ENCODE results near the gene DCDC1. TPM values are rescaled to one million over a fixed set of nuclear protein-coding genes. Genes with fewer than 3 reads are reported as not detected.
"Not testable (repeated sequence)": the region's sequence is repeated elsewhere in the genome, so short reads cannot be mapped to it uniquely, and the experiment has no call there.

Gene DCDC1
- polyA plus RNA-seq, 5 donors: 1.7 to 3.2 (median 2.6) TPM

DNA sequence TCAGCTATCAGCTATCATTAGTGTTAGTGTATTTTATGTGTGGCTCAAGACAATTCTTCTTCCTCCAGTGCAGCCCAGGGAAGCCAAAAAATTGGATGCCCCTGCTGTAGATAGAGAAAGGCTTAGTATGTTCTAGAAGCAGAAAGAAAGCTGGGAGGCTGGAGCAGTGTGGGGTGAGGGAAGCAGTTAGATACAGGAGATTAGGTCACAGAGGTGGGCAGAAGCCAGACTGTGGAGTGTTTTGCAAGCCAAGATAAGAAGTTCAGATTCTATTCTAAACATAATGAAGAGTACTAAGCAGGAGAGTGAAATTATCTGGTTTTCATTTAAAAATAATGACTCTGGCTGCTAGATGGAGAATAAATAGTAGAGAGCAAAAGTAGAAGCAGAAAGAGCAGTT lies 381.7 kb downstream of the DCDC1 start:
- DNase-seq: no peak

DNA sequence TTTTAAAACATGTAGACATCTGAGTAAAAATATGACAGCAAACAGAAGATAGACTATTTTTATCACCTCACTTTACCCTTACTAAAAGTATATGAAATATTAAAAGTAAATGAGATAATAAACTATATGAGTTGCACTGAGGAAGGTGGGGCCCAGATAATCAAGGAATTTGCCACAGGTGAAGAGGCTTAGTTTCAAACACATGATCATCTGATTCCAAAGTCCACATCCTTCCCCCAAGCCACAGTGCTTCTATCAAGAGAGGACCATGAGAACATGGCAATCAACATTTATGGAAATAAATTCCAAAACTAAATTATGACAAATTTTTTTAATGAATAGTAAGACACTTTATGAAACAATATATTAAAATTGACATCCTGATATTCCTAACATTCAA lies 384.0 kb downstream of the DCDC1 start:
- DNase-seq: no peak

DNA sequence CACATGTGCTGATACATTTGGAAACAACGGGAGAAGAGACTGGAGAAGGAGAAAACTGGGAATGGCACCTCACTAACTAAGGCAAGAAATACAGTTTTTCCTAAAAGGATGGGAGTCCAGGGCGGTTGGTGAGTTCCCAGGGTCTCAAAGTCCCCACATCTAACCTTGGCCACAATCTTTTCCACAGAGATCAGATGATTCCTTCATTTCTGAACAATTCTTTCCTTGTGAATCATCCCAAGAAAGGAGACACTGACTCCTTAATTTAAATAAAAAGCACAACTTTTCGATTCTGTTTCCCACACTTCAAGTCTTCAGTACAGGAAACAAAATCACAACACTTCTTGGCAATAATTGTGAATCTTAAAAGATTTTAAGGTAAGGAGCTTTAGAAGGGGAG lies 384.7 kb downstream of the DCDC1 start:
- DNase-seq: no peak

DNA sequence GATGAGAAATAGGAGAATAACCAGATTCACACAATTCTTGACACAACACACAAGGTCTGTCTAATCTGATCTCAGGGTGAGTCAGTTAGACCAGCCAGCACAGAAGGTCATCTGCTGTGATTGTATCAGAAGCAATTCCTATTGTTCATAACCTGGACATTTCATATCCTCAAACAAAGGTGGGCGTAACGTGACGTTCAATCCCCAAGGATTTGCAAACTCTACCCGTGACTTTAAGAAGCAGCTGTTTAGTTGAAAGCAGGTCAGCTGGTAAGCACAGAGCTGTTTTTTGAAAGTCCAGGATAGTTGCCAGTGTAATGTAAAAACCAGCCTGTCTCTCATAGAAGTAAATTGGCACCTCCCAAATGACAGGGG lies 385.1 kb downstream of the DCDC1 start:
- no peak for DNase-seq

DNA sequence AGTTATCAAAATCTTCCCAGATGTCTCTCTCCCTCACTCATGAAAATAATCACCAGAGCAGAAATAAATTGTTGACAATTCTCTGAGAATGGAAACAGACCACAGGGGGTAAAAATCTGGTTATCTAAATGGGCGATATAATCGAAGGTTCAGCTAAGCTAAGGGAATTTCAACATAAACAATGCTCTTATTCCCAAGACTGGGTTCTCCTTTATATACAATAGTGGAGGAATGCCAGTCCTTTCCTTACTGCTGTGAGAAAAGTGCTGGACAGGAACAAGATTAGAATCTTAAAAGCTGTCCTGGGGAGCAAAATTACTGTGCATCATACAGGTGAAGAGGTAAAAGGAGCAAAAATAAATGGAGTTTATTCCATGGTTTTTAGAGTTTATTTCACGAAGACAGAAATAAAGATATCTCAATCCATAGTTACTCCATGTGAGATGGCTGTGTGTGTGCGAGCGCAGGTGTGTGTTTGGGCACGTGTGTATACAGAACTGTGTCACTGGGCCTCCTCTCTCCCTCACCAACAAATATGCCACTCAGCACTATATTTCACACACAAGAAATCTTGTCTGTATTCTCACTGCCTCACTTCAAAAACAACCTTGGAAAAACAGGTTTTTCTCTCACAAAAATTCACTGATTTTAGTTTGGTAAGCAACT lies 385.6 kb downstream of the DCDC1 start:
- no peak for DNase-seq

DNA sequence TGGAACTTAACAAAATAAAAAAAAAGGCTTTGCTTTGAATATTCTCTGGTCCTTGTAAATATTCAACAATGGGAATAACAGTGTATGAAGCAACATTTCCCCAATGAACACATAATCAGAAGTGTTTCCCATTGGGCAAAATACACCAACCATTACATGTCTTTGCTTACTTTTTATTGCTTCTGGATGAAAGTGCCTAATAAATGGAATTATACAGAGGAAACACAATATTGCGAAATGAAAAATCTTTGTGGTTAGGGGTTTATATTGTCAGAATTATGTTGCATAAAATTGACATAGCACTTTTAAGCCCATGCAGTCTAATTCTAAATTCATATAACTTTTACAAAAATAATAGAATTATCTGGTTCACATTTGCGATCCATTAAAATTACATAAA lies 386.4 kb downstream of the DCDC1 start:
- no peak for DNase-seq

DNA sequence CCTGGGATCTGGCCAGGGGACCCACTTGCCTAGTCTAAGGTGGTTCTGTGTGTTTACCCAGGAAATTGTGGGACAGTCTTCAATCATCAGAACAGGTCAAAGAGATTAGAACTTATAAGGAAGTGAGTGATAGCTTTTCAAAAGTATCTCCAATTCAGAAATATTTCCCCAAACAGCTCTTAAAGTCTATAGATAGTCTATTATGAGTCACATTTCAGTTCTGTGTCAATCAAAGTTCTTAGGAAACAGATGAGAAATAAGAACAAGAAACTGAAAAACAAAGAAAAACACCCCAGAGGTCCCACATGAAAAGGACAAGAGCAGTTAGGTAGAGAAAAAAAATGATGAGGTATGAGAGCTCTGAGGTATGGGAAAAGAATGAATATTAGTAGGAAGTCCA lies 402.0 kb downstream of the DCDC1 start:
- DNase-seq: no peak

DNA sequence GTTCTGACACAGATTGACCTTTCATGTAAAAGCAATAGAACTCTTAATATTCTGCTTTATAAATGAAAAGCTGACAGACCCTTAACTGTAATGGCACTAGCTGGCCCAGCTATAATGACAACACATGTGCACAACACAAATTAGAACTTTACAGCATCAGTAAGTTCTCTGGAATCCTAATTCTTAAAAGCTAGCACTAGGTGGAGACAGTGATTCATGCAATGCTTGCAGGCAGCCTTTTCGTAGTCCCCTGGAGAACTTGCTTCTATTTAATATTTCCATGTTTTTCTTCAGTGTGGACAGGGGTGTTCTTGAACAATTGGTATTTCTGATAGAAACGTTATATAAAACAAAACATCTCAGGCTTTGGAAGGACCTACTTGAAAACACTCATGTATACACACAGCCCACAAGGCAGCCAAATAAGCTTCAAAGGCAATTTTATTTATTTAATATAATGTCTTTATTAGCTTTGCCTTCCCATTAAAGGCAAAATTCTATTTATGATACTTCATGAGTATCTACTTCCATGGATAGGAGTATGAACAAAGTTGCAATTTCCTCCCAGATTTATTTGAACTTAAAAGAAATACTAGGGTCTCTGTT lies 409.0 kb downstream of the DCDC1 start:
- peak; percentile 30 to 43 for DNase-seq

DNA sequence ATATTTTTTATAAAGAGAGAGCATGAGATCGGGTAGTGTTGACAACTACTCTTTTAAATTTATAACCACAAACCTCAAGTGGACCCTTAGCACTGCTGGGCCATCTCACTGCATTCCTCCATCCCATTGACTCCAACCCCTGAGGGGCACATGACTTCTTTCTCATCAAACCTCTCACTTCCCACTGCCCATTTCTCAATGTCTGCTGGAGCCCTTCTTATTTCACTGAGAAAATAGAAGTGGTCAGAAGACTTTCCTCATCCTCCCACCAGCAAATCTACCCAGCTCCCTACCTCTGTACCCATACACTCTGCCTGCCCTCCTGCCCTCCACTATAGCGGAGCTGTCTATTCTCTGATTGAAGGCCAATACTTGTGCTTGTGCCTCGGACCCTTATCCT lies 412.8 kb downstream of the DCDC1 start:
- no peak for DNase-seq

DNA sequence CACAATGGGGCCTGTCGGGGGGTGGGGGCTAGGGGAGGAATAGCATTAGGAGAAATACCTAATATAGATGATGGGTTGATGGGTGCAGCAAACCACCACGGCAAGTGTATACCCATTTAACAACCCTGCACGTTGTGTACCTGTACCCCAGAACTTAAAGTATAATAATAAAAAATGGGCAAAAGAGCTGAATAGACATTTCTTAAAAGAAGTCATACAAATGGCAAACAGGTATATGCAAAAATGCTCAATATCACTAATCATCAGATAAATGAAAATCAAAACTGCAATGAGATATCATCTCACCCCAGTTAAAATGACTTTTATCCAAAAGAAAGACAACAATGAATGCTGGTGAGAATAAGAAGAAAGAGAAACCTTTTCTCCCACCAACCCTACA lies 419.7 kb downstream of the DCDC1 start:
- no peak for DNase-seq

DNA sequence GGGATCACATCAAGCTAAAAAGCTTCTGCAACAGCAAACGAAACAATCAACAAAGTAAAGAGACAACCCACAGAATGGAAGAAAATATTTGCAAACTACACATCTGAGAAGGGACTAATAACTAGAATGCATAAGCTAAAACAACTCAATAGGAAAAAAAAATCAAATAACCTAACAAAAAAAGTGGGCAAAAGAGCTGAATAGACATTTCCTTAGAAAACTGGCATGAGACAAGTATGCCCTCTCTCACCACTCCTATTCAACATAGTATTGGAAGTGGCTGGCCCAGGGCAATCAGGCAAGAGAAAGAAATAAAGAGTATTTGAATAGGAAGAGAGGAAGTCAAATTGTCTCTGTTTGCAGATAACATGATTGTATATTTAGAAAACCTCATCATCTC lies 421.8 kb downstream of the DCDC1 start:
- DNase-seq: not testable (repeated sequence)

DNA sequence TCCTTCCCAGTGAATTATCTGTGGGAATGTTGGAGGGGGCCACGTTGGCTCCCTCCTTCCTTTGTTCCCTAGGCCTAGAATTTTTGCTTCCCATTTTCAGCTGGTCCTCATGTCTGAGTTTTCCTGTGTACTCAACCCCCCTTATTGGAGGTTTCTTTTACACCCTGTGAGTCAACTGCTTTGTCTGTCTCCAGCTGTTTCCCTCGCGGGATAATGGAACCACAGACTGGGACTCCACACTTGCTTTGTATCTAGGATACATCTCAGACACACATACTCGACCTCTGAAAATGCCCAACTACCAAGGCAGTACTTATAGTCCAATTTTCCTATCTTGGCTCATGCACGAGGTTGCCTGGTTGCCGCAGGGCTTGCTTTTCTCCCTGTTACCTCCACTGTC lies 430.7 kb downstream of the DCDC1 start:
- DNase-seq: no peak

DNA sequence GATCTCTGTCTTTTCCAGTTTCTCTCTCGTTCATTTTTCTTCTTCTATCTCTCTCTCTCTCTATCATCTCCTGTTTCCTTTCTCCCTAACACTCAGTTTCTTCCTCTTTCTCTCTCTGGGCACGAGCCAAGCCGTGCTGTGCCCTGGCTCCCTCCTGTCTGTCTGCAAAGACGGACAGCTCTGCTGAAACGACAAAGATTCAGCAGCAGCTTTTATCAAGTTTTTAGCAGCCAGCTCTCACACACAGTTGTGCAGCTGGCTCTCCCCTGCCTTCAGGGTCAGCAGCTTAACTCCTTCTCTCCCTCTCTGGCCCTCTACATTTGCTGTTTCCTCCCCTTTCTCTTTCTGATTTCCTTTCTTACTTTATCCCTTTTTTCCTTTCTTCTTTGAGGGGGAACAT lies 431.4 kb downstream of the DCDC1 start:
- DNase-seq: no peak

DNA sequence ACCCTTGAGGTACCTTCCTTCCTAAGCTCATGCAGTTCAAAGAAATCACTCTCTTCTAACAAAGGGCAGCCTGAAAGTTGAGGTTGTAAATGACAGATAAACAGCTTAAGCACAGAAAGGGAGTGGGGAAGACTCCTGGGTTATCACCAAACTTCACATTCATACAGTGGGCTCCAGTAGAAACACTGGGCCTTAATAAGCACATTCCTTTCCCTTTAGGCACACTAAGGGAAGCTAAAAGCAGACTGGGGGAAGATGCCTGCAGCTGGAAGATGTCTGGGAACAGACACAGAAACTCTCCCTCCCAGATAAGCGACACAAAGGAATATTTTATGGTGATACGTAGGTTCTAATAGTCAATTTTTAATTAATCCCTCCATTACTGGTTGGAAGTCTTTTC lies 433.0 kb downstream of the DCDC1 start:
- DNase-seq: no peak

DNA sequence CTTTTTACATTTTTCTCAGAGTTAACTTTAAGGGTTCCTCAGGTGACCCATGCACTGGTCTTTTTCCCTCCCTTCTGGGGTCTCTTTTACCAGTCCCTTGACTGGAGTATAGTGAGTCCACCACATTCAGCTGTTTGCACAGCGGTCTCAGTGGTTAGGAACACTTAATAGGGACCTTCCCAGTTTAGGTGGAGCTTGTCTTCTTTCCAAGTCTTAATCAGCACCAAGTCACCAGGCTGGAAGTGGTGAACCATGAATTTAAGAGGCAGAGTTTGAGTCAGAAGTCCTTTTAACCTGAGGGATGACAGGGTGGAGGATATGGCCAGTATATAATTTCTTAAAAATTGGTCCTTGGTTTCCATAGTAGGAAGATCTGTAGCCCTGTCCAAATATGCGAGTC lies 433.7 kb downstream of the DCDC1 start:
- no peak for DNase-seq

DNA sequence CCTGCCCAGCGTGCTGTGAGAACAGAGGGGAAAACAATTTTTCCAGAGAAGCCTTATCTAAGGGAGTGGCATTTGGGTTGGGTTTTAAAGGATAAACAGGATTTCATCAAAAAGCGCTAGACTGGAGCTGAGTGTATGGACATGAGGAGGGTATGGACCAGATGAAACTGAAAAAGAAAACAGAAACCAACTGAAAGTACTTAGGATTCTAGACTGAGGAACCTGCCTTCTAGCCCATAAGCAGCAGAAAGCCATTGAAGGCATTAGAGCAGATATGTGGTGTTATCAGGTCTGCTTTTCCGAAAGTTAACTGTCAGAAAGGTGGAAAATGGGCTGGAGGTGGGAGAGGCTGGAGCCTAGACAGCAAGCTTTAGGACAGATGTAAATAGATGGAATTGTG lies 443.4 kb downstream of the DCDC1 start:
- no peak for DNase-seq

DNA sequence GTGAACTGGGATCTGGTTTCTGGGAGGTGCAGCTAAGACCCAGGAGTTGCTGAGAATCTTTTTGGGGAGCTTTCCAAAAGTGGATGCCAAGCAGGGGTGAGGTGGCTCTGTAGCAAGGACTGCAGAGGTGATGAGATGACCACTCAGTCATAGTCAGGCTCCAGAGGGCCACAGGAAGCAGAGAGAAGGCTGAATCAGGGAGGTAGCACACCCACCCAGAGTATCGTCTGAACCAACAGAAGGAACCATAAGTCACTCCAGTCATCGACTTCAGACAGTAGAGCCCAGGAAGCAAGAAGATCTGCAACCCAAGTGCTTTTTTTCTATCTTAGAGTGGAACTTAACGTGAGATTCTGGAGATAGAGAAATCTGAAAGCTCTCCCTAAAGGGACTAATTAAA lies 447.7 kb downstream of the DCDC1 start:
- DNase-seq: no peak

DNA sequence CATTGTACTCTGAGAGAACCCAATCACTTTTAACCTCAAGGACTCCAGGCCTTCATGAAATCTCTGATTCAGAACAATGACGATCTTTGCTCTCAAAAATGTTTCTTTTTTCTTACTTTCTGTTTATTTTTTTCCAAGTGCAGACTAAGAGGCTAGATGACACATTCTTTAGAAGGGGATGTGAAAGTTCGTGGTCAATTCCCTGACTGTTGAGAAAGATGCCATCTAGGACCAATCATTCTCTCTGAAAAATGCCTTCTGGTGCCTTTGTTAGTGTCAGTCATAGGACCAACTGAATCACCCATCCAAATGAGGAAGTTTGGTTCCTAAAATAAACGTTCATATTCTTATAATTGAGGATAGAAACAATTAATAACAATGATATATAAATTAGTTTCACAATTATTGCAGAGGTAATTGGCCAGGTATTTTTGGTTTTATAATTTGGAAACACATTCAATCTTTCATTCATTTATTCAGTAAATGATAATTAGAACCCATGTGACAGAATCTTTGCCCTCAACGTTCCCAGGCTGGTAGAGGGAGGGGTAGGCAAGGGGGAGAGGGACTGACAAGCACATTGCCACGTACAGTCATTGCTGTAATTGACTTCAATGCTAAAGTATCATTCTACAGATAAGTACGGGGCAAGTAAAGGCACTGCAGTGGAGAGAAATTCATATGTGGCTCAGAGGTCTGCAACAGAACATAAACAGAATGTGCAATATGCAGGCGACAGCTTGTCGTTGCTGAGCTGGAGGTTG lies 450.0 kb downstream of the DCDC1 start:
- no peak for DNase-seq

DNA sequence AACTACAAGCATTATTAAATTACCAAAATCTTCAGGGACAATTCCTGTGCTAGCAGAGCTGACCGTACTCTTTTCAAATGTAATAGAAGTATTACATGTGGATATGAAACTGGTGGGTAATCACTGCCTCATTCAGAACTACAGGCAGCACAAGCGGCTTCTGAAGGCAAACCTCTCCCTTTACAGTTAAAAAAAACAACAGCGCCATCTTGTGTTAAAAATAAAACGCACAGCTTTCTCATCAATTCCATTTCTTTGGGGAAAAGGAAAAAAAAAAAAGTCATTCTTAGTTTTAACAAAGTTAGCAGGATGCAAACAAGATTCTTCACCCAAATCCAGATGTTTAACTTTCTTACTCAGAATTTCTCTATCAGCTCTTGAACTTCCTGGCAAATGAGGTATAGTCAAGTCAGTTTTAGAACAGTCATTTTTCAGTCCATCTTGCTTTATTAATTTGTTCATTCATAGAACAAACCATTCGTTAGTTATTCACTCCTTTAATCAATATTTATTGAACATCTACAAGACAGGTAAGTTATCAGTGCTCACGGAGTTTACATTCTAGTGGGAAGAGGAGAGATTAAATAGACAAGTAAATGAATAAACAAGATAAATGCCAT lies 451.6 kb downstream of the DCDC1 start:
- peak; percentile 41 to 68 for DNase-seq

DNA sequence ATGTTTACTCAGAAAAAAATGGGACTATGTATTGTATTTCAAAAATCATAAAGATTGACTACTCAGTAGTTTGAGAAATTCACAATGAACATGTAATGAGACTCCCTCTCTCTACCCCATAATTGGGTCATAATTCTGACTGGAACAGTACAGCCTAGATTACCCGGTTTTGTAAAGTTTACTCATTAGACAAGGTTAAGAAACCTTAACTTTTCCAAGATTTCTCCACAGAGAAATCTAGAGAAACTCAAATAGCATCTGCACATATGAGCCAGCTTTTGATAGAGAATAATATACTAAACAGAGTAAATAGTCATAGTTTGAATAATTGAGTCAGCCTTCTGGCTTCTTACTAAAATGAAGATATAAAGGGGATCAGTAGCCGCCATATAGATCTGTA lies 452.3 kb downstream of the DCDC1 start:
- DNase-seq: no peak

DNA sequence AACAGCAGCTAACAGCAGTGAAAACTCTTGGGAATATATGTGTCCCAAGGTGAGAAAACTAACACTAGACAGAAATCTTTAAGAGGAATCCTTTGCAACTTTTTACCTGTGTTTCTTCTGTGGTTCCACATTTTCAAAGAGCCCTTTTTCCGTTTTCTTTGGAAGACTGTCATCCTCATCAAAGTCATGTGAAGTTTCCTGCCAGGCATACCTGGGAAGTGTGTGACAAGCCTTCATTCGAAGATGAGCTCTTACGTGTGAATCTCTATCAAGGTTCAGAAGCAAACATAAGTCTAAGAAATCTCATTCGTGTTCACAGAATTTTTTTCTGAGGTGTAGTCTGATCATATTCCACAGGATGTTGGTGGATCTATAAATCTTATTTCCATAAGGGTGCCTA lies 452.8 kb downstream of the DCDC1 start:
- no peak for DNase-seq

DNA sequence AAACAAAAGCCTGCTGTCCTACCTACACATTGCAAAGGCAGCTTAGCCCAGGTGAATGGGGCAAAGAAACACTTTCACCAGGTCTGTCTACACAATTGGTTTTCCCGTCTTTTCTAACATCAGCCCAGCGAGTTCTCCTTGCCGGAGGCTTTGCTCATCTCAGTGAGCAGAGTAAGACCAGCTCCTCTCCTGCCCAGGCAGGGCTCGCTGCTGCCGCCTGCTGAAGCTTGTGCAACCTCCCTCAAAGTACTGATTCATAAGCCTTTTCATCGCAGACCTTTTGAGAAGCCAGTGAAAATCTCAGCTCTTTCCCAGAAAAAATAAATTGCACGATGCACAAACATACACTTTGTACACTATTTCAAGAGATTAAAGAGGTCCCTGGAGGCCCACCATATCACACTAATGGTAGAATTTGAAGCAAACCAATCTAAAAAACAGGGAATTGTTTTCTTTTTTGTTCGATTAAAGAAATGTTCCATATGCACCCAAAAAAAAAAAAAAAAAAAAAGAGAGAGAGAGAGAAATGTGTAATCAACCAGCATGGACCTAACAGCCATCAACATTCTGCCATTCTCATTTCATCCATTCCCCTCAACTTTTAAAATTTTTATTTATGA lies 455.3 kb downstream of the DCDC1 start:
- DNase-seq: peak; percentile 42 to 62

DNA sequence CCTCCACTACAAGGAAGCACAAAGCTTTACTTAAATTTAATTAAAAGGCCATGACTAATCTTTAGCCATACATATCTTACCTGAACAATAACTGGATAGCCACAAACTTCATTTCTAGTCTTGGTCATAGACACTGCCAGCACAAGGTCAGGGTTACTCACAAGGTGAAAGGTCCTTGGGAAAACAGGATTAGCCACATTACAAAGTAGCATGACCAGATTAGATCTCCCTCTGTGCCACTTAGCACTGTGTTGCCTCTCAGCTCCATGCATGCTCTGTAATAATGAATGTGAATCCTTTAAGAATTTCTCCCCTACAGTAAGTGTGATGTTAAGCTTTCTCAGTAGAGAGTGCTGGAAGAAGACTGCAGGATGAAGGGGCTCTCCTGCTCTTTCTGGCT lies 458.3 kb downstream of the DCDC1 start:
- no peak for DNase-seq

Measured in right lung (tissue), 5 donors.